K562 (cell line): ENCODE results near the gene SKAP1.

ENCODE experiments used
- ARNT ChIP-seq, 2 experiments: fragments of 450-650 bp; IDR thresholded peaks; 2 replicates each; pipeline ENCODE4 v1.6.1; 2016; ENCODE audit warnings: mild to moderate bottlenecking in 1 of 2
- ASH1L ChIP-seq: fragments of 450-650 bp; IDR thresholded peaks from 2 replicates; pipeline ENCODE4 v1.6.1; 2018; ENCODE audit warnings: borderline replicate concordance, mild to moderate bottlenecking, low read depth; ENCODE audit not compliant: partially characterized antibody
- CEBPB ChIP-seq: fragments of 450-650 bp; IDR thresholded peaks from 2 replicates; pipeline ENCODE4 v1.6.1; 2016; ENCODE audit warnings: missing genetic modification characterization, missing compliant biosample characterization
- DMBX1 ChIP-seq: fragments of 250-450 bp; sonication (Bioruptor Pico); IDR thresholded peaks from 2 replicates; pipeline ENCODE4 v1.8.0; 2022; ENCODE audit warnings: inconsistent platforms, mild to moderate bottlenecking, moderate library complexity, borderline replicate concordance
- FOXJ3 ChIP-seq: sonication (generic); formaldehyde crosslinking; IDR thresholded peaks from 2 replicates; pipeline ENCODE4 v1.4.0; 2020; ENCODE audit warnings: mild to moderate bottlenecking, missing genetic modification reagents
- GABPA ChIP-seq: fragments of 200-800 bp; sonication (Bioruptor generic); conservative IDR thresholded peaks from 2 replicates; pipeline ENCODE4 v1.6.1; 2016; ENCODE audit warnings: low read depth, missing genetic modification characterization, missing compliant biosample characterization
- HNRNPL ChIP-seq: fragments of 200-400 bp; formaldehyde crosslinking; IDR thresholded peaks from 2 replicates; pipeline ENCODE4 v1.6.1; 2017; ENCODE audit warnings: low read depth, mild to moderate bottlenecking, low read length
- MEIS2 ChIP-seq: fragments of 450-650 bp; IDR thresholded peaks from 2 replicates; pipeline ENCODE4 v1.6.1; 2014; ENCODE audit warnings: mild to moderate bottlenecking; ENCODE audit not compliant: partially characterized antibody
- NEUROD1 ChIP-seq: fragments of 150-350 bp; IDR thresholded peaks from 2 replicates; pipeline ENCODE4 v1.6.1; 2014; ENCODE audit warnings: borderline replicate concordance, low read length, low read depth; ENCODE audit not compliant: partially characterized antibody
- TEAD1 ChIP-seq, 2 experiments: fragments of 450-650 bp in 1 of 2; sonication (generic) in 1 of 2; formaldehyde crosslinking; IDR thresholded peaks; 2 replicates each; pipeline versions ENCODE4 v1.4.0 to v1.8.0; 2020 to 2022; ENCODE audit warnings: mild to moderate bottlenecking in 2 of 2, missing genetic modification reagents in 1 of 2
- ZNF274 ChIP-seq: IDR thresholded peaks from 2 replicates; pipeline ENCODE4 v1.6.1; 2011; ENCODE audit warnings: low read depth, mild to moderate bottlenecking, low read length, moderate library complexity, borderline replicate concordance
- TF ChIP-seq, protein P1 (sequence below): fragments of 200-600 bp; sonication (generic); IDR thresholded peaks from one replicate; pipeline ENCODE4 v1.6.1; 2012; ENCODE audit warnings: mild to moderate bottlenecking, low read depth, low read length, inconsistent platforms
- TF ChIP-seq, protein P2 (sequence below), 3 experiments: IDR thresholded peaks in 2 of 3; conservative IDR thresholded peaks in 1 of 3; 2 replicates each; pipeline ENCODE4 v1.5.1; 2011 to 2012; ENCODE audit warnings: low read length in 3 of 3, mild to moderate bottlenecking in 3 of 3, control low read depth in 2 of 3, improper control_type of control experiment in 1 of 3, inconsistent platforms in 1 of 3, low read depth in 1 of 3, mixed read lengths in 1 of 3, moderate library complexity in 1 of 3; ENCODE audit not compliant: insufficient read depth in 2 of 3
- TF ChIP-seq, protein P3 (sequence below): fragments of 250-450 bp; sonication (Bioruptor Pico); IDR thresholded peaks from 2 replicates; pipeline ENCODE4 v1.8.0; 2021; ENCODE audit warnings: borderline replicate concordance, mild to moderate bottlenecking, moderate library complexity; ENCODE audit not compliant: poor library complexity, severe bottlenecking

DNA sequence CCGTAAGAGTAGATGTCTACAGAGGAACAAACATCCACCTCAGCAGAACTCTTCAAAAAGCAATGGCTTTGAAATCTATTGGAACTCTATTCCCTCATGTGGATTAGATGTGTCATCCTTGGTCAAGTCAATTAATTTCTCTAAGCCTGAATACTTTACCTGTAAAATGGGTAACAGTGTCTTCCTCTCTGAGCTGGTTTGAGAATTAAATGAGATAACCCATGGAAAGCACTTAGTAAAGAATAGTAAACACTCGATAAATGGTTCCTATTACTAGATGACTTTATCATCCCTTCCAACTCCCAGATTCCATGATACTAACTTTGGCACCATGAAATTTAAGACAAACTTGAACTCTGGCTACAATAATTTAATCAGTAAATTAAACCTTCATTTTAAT, 89.1 kb downstream of the SKAP1 start:
- TF ChIP-seq MEIS2 (no peak), TEAD1 (CRISPR knock-in tag; IDR thresholded peaks at IDR 0.05) (no peak), FOXJ3 (CRISPR knock-in tag) (no peak), ASH1L (no peak), NEUROD1 (no peak), GABPA (tag) (no peak), CEBPB (tag) (no peak), ZNF274 (no peak), DMBX1 (CRISPR knock-in tag) (no peak), HNRNPL (no peak), ARNT (IDR thresholded peaks at IDR 0.05) (no peak)
- TF ChIP-seq, protein P1, sequence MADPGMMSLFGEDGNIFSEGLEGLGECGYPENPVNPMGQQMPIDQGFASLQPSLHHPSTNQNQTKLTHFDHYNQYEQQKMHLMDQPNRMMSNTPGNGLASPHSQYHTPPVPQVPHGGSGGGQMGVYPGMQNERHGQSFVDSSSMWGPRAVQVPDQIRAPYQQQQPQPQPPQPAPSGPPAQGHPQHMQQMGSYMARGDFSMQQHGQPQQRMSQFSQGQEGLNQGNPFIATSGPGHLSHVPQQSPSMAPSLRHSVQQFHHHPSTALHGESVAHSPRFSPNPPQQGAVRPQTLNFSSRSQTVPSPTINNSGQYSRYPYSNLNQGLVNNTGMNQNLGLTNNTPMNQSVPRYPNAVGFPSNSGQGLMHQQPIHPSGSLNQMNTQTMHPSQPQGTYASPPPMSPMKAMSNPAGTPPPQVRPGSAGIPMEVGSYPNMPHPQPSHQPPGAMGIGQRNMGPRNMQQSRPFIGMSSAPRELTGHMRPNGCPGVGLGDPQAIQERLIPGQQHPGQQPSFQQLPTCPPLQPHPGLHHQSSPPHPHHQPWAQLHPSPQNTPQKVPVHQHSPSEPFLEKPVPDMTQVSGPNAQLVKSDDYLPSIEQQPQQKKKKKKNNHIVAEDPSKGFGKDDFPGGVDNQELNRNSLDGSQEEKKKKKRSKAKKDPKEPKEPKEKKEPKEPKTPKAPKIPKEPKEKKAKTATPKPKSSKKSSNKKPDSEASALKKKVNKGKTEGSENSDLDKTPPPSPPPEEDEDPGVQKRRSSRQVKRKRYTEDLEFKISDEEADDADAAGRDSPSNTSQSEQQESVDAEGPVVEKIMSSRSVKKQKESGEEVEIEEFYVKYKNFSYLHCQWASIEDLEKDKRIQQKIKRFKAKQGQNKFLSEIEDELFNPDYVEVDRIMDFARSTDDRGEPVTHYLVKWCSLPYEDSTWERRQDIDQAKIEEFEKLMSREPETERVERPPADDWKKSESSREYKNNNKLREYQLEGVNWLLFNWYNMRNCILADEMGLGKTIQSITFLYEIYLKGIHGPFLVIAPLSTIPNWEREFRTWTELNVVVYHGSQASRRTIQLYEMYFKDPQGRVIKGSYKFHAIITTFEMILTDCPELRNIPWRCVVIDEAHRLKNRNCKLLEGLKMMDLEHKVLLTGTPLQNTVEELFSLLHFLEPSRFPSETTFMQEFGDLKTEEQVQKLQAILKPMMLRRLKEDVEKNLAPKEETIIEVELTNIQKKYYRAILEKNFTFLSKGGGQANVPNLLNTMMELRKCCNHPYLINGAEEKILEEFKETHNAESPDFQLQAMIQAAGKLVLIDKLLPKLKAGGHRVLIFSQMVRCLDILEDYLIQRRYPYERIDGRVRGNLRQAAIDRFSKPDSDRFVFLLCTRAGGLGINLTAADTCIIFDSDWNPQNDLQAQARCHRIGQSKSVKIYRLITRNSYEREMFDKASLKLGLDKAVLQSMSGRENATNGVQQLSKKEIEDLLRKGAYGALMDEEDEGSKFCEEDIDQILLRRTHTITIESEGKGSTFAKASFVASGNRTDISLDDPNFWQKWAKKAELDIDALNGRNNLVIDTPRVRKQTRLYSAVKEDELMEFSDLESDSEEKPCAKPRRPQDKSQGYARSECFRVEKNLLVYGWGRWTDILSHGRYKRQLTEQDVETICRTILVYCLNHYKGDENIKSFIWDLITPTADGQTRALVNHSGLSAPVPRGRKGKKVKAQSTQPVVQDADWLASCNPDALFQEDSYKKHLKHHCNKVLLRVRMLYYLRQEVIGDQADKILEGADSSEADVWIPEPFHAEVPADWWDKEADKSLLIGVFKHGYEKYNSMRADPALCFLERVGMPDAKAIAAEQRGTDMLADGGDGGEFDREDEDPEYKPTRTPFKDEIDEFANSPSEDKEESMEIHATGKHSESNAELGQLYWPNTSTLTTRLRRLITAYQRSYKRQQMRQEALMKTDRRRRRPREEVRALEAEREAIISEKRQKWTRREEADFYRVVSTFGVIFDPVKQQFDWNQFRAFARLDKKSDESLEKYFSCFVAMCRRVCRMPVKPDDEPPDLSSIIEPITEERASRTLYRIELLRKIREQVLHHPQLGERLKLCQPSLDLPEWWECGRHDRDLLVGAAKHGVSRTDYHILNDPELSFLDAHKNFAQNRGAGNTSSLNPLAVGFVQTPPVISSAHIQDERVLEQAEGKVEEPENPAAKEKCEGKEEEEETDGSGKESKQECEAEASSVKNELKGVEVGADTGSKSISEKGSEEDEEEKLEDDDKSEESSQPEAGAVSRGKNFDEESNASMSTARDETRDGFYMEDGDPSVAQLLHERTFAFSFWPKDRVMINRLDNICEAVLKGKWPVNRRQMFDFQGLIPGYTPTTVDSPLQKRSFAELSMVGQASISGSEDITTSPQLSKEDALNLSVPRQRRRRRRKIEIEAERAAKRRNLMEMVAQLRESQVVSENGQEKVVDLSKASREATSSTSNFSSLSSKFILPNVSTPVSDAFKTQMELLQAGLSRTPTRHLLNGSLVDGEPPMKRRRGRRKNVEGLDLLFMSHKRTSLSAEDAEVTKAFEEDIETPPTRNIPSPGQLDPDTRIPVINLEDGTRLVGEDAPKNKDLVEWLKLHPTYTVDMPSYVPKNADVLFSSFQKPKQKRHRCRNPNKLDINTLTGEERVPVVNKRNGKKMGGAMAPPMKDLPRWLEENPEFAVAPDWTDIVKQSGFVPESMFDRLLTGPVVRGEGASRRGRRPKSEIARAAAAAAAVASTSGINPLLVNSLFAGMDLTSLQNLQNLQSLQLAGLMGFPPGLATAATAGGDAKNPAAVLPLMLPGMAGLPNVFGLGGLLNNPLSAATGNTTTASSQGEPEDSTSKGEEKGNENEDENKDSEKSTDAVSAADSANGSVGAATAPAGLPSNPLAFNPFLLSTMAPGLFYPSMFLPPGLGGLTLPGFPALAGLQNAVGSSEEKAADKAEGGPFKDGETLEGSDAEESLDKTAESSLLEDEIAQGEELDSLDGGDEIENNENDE, result no peak
- TF ChIP-seq, protein P2, sequence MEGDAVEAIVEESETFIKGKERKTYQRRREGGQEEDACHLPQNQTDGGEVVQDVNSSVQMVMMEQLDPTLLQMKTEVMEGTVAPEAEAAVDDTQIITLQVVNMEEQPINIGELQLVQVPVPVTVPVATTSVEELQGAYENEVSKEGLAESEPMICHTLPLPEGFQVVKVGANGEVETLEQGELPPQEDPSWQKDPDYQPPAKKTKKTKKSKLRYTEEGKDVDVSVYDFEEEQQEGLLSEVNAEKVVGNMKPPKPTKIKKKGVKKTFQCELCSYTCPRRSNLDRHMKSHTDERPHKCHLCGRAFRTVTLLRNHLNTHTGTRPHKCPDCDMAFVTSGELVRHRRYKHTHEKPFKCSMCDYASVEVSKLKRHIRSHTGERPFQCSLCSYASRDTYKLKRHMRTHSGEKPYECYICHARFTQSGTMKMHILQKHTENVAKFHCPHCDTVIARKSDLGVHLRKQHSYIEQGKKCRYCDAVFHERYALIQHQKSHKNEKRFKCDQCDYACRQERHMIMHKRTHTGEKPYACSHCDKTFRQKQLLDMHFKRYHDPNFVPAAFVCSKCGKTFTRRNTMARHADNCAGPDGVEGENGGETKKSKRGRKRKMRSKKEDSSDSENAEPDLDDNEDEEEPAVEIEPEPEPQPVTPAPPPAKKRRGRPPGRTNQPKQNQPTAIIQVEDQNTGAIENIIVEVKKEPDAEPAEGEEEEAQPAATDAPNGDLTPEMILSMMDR (IDR thresholded peaks at IDR 0.05 in 2 of 3, conservative IDR thresholded peaks at IDR 0.05 in 1 of 3; ENCODE audit: insufficient read depth in 2 of 3, low read depth in 1 of 3, low read length in 3 of 3), result no peak
- TF ChIP-seq, protein P3, sequence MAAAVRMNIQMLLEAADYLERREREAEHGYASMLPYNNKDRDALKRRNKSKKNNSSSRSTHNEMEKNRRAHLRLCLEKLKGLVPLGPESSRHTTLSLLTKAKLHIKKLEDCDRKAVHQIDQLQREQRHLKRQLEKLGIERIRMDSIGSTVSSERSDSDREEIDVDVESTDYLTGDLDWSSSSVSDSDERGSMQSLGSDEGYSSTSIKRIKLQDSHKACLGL (CRISPR knock-in tag), result no peak
